ENCODE data around the gene BPIFA1. TPM values are rescaled to one million over a fixed set of nuclear protein-coding genes. Genes with fewer than 3 reads are reported as not detected.

Gene BPIFA1
- total and polyA plus RNA-seq, 9 of the 15 experiments (the other 6 are each of a cell fraction or from before 2014, with no cell fraction given), result not detected

DNA sequence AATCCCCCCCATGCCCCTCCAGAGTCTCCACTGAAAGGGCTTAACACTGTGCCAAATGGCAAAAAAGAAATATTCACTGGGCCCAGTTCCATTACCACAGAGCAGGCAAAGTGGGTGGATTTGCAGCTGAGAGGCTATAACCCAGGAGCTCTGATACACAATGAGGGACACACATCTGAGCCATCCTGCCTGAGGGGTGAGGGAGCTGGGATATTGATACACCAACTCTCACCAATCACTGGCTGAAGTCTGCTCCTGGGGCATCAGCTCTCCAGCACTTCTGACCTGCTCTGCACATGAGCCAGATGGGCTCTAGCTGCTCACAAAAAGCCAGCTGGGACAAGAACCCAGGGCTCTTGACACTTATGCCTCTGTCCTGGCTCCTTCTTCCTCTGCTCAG, 52.1 kb downstream of the BPIFA1 start:
- TF ChIP-seq ZNF668 (CRISPR knock-in tag; IDR thresholded peaks at IDR 0.05) (no peak), SNIP1 (IDR thresholded peaks at IDR 0.05; ENCODE audit: low read depth) (no peak), ZBTB8A (IDR thresholded peaks at IDR 0.05; ENCODE audit: partially characterized antibody) (no peak), HNRNPLL (IDR thresholded peaks at IDR 0.05; ENCODE audit: low read depth, low read length, poor library complexity, severe bottlenecking) (no peak)
- BruUV-seq (replicated peaks), result no TSS peak
- H3K79me2 ChIP-seq (ENCODE audit: control insufficient read depth, insufficient read depth, low read length), result no peaks in the 10 kb centered on the region
- H3K36me3 ChIP-seq (ENCODE audit: control insufficient read depth, insufficient read depth, low read length), result no peaks in the 10 kb centered on the region
- FAIRE-seq (no peak), ATAC-seq (no peak), DNase-seq (ENCODE audit: extremely low read depth in 1 of 4, low spot score in 3 of 4) (no peak)
- ChIA-PET CTCF (ENCODE audit: low intra/inter-chr PET ratio) (no interaction called here), POLR2A (interaction anchor here (0.7 to 1.1 kb wide), 4 partner anchors 9 to 123 kb away, joined by 3 to 4 read pairs (median 3); no protein-coding TSS in a partner anchor)
- no peak overlapping the region for H2AFZ ChIP-seq (ENCODE audit: low read depth, low read length)
- no peaks in the 10 kb centered on the region for H3K4me1 ChIP-seq (replicated peaks in 1 of 2; ENCODE audit: control insufficient read depth in 2 of 2, insufficient read depth in 2 of 2, low read length in 2 of 2)
- no peak overlapping the region for H3K4me3 ChIP-seq
- no peak overlapping the region for H3K4me2 ChIP-seq (ENCODE audit: insufficient read depth, low read length)
- no peak overlapping the region for H3K9ac ChIP-seq (ENCODE audit: insufficient read depth in 1 of 2, low read depth in 2 of 2, low read length in 2 of 2)
- H4K20me1 ChIP-seq (replicated peaks; ENCODE audit: control insufficient read depth, insufficient read depth, low read length), result peaks cover 5% of the 10 kb centered on the region; the same call in 1 of the 2 replicates
- no peaks in the 10 kb centered on the region for H3K9me3 ChIP-seq (replicated peaks; ENCODE audit: control insufficient read depth, insufficient read depth, low read depth, low read length)
- H3K27ac ChIP-seq (ENCODE audit: extremely low read depth, low read depth, low read length), result no peak overlapping the region
- H3K9me1 ChIP-seq (ENCODE audit: control insufficient read depth, insufficient read depth, low read length), result no peaks in the 10 kb centered on the region
- intact Hi-C loops (cut with micrococcal nuclease) (no loop called here), in situ Hi-C loops (cut with MboI) (no loop called here)
- peaks cover 8 to 73% of the 10 kb centered on the region in 2 experiments; a peak in 3 of 5 replicates for H3K27me3 ChIP-seq (ENCODE audit: control insufficient read depth in 2 of 2, insufficient read depth in 2 of 2, low read length in 2 of 2)

DNA sequence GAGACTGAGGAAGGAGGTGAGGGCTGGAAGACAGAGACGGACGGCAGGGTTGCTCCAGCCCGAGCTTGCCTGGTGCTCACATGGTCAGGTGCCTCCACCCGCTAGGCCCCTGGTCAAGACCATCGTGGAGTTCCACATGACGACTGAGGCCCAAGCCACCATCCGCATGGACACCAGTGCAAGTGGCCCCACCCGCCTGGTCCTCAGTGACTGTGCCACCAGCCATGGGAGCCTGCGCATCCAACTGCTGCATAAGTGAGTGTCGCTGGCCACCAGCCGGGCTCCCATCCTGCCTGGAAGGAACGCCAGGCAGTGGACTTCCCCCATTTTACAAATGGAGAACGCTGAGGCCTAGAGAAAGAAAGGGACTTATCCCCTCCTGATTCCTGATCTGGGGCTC, 55.1 kb downstream of the BPIFA1 start:
- Histone ChIP-seq H3K4me3 (no peak overlapping the region), H3K79me2 (ENCODE audit: control insufficient read depth, insufficient read depth, low read length) (no peaks in the 10 kb centered on the region), H3K27ac (ENCODE audit: extremely low read depth, low read depth, low read length) (no peak overlapping the region), H3K9me3 (replicated peaks; ENCODE audit: control insufficient read depth, insufficient read depth, low read depth, low read length) (no peaks in the 10 kb centered on the region), H3K36me3 (ENCODE audit: control insufficient read depth, insufficient read depth, low read length) (no peaks in the 10 kb centered on the region), H3K4me1 (replicated peaks in 1 of 2; ENCODE audit: control insufficient read depth in 2 of 2, insufficient read depth in 2 of 2, low read length in 2 of 2) (no peaks in the 10 kb centered on the region), H3K4me2 (ENCODE audit: insufficient read depth, low read length) (no peak overlapping the region), H3K9ac (ENCODE audit: insufficient read depth in 1 of 2, low read depth in 2 of 2, low read length in 2 of 2) (no peak overlapping the region), H3K27me3 (ENCODE audit: control insufficient read depth in 2 of 2, insufficient read depth in 2 of 2, low read length in 2 of 2) (peaks cover 16 to 54% of the 10 kb centered on the region in 2 experiments; a peak in 4 of 5 replicates), H2AFZ (ENCODE audit: low read depth, low read length) (no peak overlapping the region), H4K20me1 (replicated peaks; ENCODE audit: control insufficient read depth, insufficient read depth, low read length) (peaks cover 5% of the 10 kb centered on the region; the same call in 1 of the 2 replicates), H3K9me1 (ENCODE audit: control insufficient read depth, insufficient read depth, low read length) (no peaks in the 10 kb centered on the region)
- no peak for ATAC-seq
- no peak for DNase-seq (ENCODE audit: extremely low read depth in 1 of 4, low spot score in 3 of 4)
- in situ Hi-C loops (cut with MboI), result loop anchor here (10.0 kb wide), 1 partner anchor 196 kb away; no protein-coding TSS in a partner anchor
- POLR2A ChIA-PET, result no interaction called here
- no peak for FAIRE-seq
- WGBS (ENCODE audit: insufficient coverage, low coverage, missing lambda C conversion rate), result 6% methylated on average over 12 of the region's 13 CpGs
- BruUV-seq (replicated peaks), result no TSS peak
- CTCF ChIA-PET (ENCODE audit: low intra/inter-chr PET ratio), result interaction anchor here (1.8 kb wide), 1 partner anchor 195 kb away, joined by 10 read pairs; no protein-coding TSS in a partner anchor
- intact Hi-C loops (cut with micrococcal nuclease), result loop anchor here (10.0 kb wide), 1 partner anchor 56 kb away; the partner anchor contains the start of gene BPIFA1
- TF ChIP-seq ZNF436 (CRISPR knock-in tag; IDR thresholded peaks at IDR 0.05) (no peak), SIRT6 (IDR thresholded peaks at IDR 0.05; ENCODE audit: low read depth, low read length) (no peak), SMARCC2 (IDR thresholded peaks at IDR 0.05; ENCODE audit: low read depth) (no peak)
- TF ChIP-seq, protein P1, sequence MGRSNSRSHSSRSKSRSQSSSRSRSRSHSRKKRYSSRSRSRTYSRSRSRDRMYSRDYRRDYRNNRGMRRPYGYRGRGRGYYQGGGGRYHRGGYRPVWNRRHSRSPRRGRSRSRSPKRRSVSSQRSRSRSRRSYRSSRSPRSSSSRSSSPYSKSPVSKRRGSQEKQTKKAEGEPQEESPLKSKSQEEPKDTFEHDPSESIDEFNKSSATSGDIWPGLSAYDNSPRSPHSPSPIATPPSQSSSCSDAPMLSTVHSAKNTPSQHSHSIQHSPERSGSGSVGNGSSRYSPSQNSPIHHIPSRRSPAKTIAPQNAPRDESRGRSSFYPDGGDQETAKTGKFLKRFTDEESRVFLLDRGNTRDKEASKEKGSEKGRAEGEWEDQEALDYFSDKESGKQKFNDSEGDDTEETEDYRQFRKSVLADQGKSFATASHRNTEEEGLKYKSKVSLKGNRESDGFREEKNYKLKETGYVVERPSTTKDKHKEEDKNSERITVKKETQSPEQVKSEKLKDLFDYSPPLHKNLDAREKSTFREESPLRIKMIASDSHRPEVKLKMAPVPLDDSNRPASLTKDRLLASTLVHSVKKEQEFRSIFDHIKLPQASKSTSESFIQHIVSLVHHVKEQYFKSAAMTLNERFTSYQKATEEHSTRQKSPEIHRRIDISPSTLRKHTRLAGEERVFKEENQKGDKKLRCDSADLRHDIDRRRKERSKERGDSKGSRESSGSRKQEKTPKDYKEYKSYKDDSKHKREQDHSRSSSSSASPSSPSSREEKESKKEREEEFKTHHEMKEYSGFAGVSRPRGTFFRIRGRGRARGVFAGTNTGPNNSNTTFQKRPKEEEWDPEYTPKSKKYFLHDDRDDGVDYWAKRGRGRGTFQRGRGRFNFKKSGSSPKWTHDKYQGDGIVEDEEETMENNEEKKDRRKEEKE (IDR thresholded peaks at IDR 0.05; ENCODE audit: borderline replicate concordance in 1 of 2, control insufficient read depth in 1 of 2, low read depth in 2 of 2, low read length in 1 of 2), result no peak

Data from K562 (cell line).